ENCODE data around the gene FNIP2. TPM values are rescaled to one million over a fixed set of nuclear protein-coding genes. Genes with fewer than 3 reads are reported as not detected.
"Not testable (repeated sequence)": the region's sequence is repeated elsewhere in the genome, so short reads cannot be mapped to it uniquely, and the experiment has no call there.

FNIP2 gene
- total and polyA plus RNA-seq, 4 donors, result 8.8 to 88.7 (median 23.5) TPM

- Histone ChIP-seq H3K9ac (ENCODE audit: low read depth in 1 of 2, low read length in 2 of 2) (no peak overlapping the region), H3K27ac (ENCODE audit: low read depth in 1 of 2, low read length in 2 of 2) (no peak overlapping the region), H3K4me3 (ENCODE audit: low read depth in 1 of 3, low read length in 3 of 3) (no peak overlapping the region), H3K27me3 (ENCODE audit: control insufficient read depth in 4 of 4, insufficient read depth in 4 of 4, low read length in 3 of 4) (no peaks in the 10 kb centered on the region), H3K36me3 (ENCODE audit: control insufficient read depth in 4 of 4, insufficient read depth in 3 of 4, low read depth in 1 of 4, low read length in 3 of 4) (no peaks in the 10 kb centered on the region), H3K9me3 (ENCODE audit: control insufficient read depth in 4 of 4, low read length in 3 of 4) (no peaks in the 10 kb centered on the region), H3K4me1 (ENCODE audit: control insufficient read depth in 4 of 4, insufficient read depth in 4 of 4, low read length in 3 of 4) (peaks cover 0 to 2% (median 0%) of the 10 kb centered on the region in 4 donors)
- no peak for DNase-seq (ENCODE audit: low spot score)
- no peak for TF ChIP-seq FOXA2 (IDR thresholded peaks at IDR 0.05)
- no peak for TF ChIP-seq FOXA1 (IDR thresholded peaks at IDR 0.05)
- TF ChIP-seq REST (IDR thresholded peaks at IDR 0.05), result no peak
- no peak for TF ChIP-seq RXRA (IDR thresholded peaks at IDR 0.05)
- no peak for TF ChIP-seq HNF4G (IDR thresholded peaks at IDR 0.05)
- no peak for TF ChIP-seq RAD21 (IDR thresholded peaks at IDR 0.05)
- 97% methylated on average over 5 of the region's 5 CpGs for WGBS
Measured at GRCh38 chr4:158754385-158755180, 14.2 kb upstream of the FNIP2 start.

- not testable (repeated sequence) for H3K27ac ChIP-seq (ENCODE audit: low read depth in 1 of 2, low read length in 2 of 2); H3K9me3 ChIP-seq (ENCODE audit: control insufficient read depth in 4 of 4, low read length in 3 of 4); H3K9ac ChIP-seq (ENCODE audit: low read depth in 1 of 2, low read length in 2 of 2); H3K36me3 ChIP-seq (ENCODE audit: control insufficient read depth in 4 of 4, insufficient read depth in 3 of 4, low read depth in 1 of 4, low read length in 3 of 4); DNase-seq (ENCODE audit: low spot score); H3K4me3 ChIP-seq (ENCODE audit: low read depth in 1 of 3, low read length in 3 of 3); H3K4me1 ChIP-seq (ENCODE audit: control insufficient read depth in 4 of 4, insufficient read depth in 4 of 4, low read length in 3 of 4); H3K27me3 ChIP-seq (ENCODE audit: control insufficient read depth in 4 of 4, insufficient read depth in 4 of 4, low read length in 3 of 4)
- 72% methylated on average over 7 of the region's 7 CpGs for WGBS
Measured at GRCh38 chr4:158755819-158756218, 13.0 kb upstream of the FNIP2 start.

GRCh38 chr4:158756588-158756987 lies 12.2 kb upstream of the FNIP2 start:
- H3K36me3 ChIP-seq (ENCODE audit: control insufficient read depth in 4 of 4, insufficient read depth in 3 of 4, low read depth in 1 of 4, low read length in 3 of 4), result no peaks in the 10 kb centered on the region
- no peak overlapping the region for H3K4me3 ChIP-seq (ENCODE audit: low read depth in 1 of 3, low read length in 3 of 3)
- H3K27me3 ChIP-seq (ENCODE audit: control insufficient read depth in 4 of 4, insufficient read depth in 4 of 4, low read length in 3 of 4), result no peaks in the 10 kb centered on the region
- DNase-seq (ENCODE audit: low spot score), result no peak
- no peak overlapping the region for H3K9ac ChIP-seq (ENCODE audit: low read depth in 1 of 2, low read length in 2 of 2)
- H3K4me1 ChIP-seq (ENCODE audit: control insufficient read depth in 4 of 4, insufficient read depth in 4 of 4, low read length in 3 of 4), result peaks cover 0 to 2% (median 0%) of the 10 kb centered on the region in 4 donors
- H3K27ac ChIP-seq (ENCODE audit: low read depth in 1 of 2, low read length in 2 of 2), result no peak overlapping the region
- no peaks in the 10 kb centered on the region for H3K9me3 ChIP-seq (ENCODE audit: control insufficient read depth in 4 of 4, low read length in 3 of 4)
- TF ChIP-seq JUND (IDR thresholded peaks at IDR 0.05) (no peak), NR2F2 (IDR thresholded peaks at IDR 0.05) (no peak), RAD21 (IDR thresholded peaks at IDR 0.05) (no peak), REST (IDR thresholded peaks at IDR 0.05) (no peak), HNF4G (IDR thresholded peaks at IDR 0.05) (no peak), CTCF (IDR thresholded peaks at IDR 0.05; ENCODE audit: low read depth, low read length, missing input control) (no peak), FOXA1 (IDR thresholded peaks at IDR 0.05) (no peak), ATF3 (IDR thresholded peaks at IDR 0.05) (no peak), HNF4A (conservative IDR thresholded peaks at IDR 0.05) (no peak), ZBTB33 (IDR thresholded peaks at IDR 0.05) (no peak), TAF1 (conservative IDR thresholded peaks at IDR 0.05) (no peak), SP1 (IDR thresholded peaks at IDR 0.05) (no peak), EGR1 (IDR thresholded peaks at IDR 0.05; ENCODE audit: low read depth in 2 of 2) (no peak), MAX (IDR thresholded peaks at IDR 0.05) (no peak), RXRA (IDR thresholded peaks at IDR 0.05) (no peak), FOXA2 (IDR thresholded peaks at IDR 0.05) (no peak)

Data from liver (tissue), 9 donors.